Trophoblast cell (in vitro differentiated cells and primary cell): Measurements from ENCODE around the gene AIMP1.
"Not testable (repeated sequence)": the region's sequence is repeated elsewhere in the genome, so short reads cannot be mapped to it uniquely, and the experiment has no call there.

Source experiments
- DNase-seq, 2 donors: peaks; one replicate each; pipeline ENCODE4 v3.0.0-alpha.2; 2016
- H2AFZ ChIP-seq: 2 replicates; pipeline ENCODE4 v1.6.1; 2013; ENCODE audit warnings: low read length, moderate library complexity, mild to moderate bottlenecking; ENCODE audit not compliant: insufficient read depth, poor library complexity
- H2AK5ac ChIP-seq: 2 replicates; pipeline ENCODE4 v1.6.1; 2013; ENCODE audit warnings: mild to moderate bottlenecking, low read length
- H2BK120ac ChIP-seq: 2 replicates; pipeline ENCODE4 v1.6.1; 2013; ENCODE audit warnings: low read length, mild to moderate bottlenecking, moderate library complexity; ENCODE audit not compliant: insufficient read depth, poor library complexity
- H2BK12ac ChIP-seq: 2 replicates; pipeline ENCODE4 v1.6.1; 2013; ENCODE audit warnings: mild to moderate bottlenecking, low read length, moderate library complexity
- H2BK5ac ChIP-seq: 2 replicates; pipeline ENCODE4 v1.6.1; 2013; ENCODE audit warnings: low read length, low read depth, moderate library complexity, mild to moderate bottlenecking; ENCODE audit not compliant: poor library complexity
- H3K14ac ChIP-seq: 2 replicates; pipeline ENCODE4 v1.6.1; 2013; ENCODE audit warnings: mild to moderate bottlenecking, low read length
- H3K18ac ChIP-seq: 2 replicates; pipeline ENCODE4 v1.6.1; 2013; ENCODE audit warnings: mild to moderate bottlenecking, low read length
- H3K23ac ChIP-seq: 2 replicates; pipeline ENCODE4 v1.6.1; 2013; ENCODE audit warnings: low read length
- H3K27ac ChIP-seq: 2 replicates; pipeline ENCODE4 v1.5.1; 2013; ENCODE audit warnings: low read depth, mild to moderate bottlenecking, inconsistent platforms, low read length, moderate library complexity
- H3K27me3 ChIP-seq: 2 replicates; pipeline ENCODE4 v1.6.1; 2013; ENCODE audit warnings: inconsistent platforms, mild to moderate bottlenecking, low read length, moderate library complexity; ENCODE audit not compliant: insufficient read depth
- H3K36me3 ChIP-seq, 2 experiments: 1 replicate in 1 of 2; 2 replicates in 1 of 2; pipeline ENCODE4 v1.6.1; 2013; ENCODE audit warnings: low read length in 2 of 2, mild to moderate bottlenecking in 2 of 2, moderate library complexity in 1 of 2; ENCODE audit not compliant: insufficient read depth in 2 of 2, control insufficient read depth in 1 of 2
- H3K4ac ChIP-seq: 2 replicates; pipeline ENCODE4 v1.6.1; 2013; ENCODE audit warnings: low read depth, mild to moderate bottlenecking, low read length, moderate library complexity
- H3K4me1 ChIP-seq, 2 experiments: 1 replicate in 1 of 2; 2 replicates in 1 of 2; pipeline ENCODE4 v1.6.1; 2013; ENCODE audit warnings: low read length in 2 of 2, mild to moderate bottlenecking in 2 of 2, moderate library complexity in 1 of 2; ENCODE audit not compliant: insufficient read depth in 2 of 2, control insufficient read depth in 1 of 2
- H3K4me2 ChIP-seq: 2 replicates; pipeline ENCODE4 v1.6.1; 2013; ENCODE audit warnings: inconsistent platforms, mild to moderate bottlenecking, low read length, moderate library complexity
- H3K4me3 ChIP-seq: 2 replicates; pipeline ENCODE4 v1.5.1; 2013; ENCODE audit warnings: mild to moderate bottlenecking, low read depth, low read length, inconsistent platforms
- H3K79me1 ChIP-seq: one replicate; pipeline ENCODE4 v1.6.1; 2013; ENCODE audit warnings: low read length
- H3K79me2 ChIP-seq: 2 replicates; pipeline ENCODE4 v1.6.1; 2013; ENCODE audit warnings: low read length, mild to moderate bottlenecking; ENCODE audit not compliant: control insufficient read depth, insufficient read depth, poor library complexity
- H3K9ac ChIP-seq: 2 replicates; pipeline ENCODE4 v1.6.1; 2013; ENCODE audit warnings: mild to moderate bottlenecking, low read length
- H3K9me3 ChIP-seq: 2 replicates; pipeline ENCODE4 v1.6.1; 2013; ENCODE audit warnings: low read depth, mild to moderate bottlenecking, control low read depth, inconsistent platforms, low read length; ENCODE audit not compliant: insufficient read depth
- H4K12ac ChIP-seq: 2 replicates; pipeline ENCODE4 v1.6.1; 2013; ENCODE audit warnings: low read depth, mild to moderate bottlenecking, low read length, moderate library complexity
- H4K8ac ChIP-seq: 2 replicates; pipeline ENCODE4 v1.6.1; 2013; ENCODE audit warnings: low read depth, mild to moderate bottlenecking, low read length, moderate library complexity
- H4K91ac ChIP-seq: one replicate; pipeline ENCODE4 v1.6.1; 2013; ENCODE audit warnings: low read depth, mild to moderate bottlenecking, low read length, moderate library complexity
- WGBS: extraction: QIAGEN DNeasy Blood & Tissue Kit; methylation state at CpG from one replicate; pipeline ENCODE4 v1.1.7; 2013; ENCODE audit warnings: missing lambda C conversion rate; ENCODE audit not compliant: insufficient read length, insufficient coverage; ENCODE audit errors: extremely low coverage; 5-methylcytosine and 5-hydroxymethylcytosine counted together

The AIMP1 gene

DNA sequence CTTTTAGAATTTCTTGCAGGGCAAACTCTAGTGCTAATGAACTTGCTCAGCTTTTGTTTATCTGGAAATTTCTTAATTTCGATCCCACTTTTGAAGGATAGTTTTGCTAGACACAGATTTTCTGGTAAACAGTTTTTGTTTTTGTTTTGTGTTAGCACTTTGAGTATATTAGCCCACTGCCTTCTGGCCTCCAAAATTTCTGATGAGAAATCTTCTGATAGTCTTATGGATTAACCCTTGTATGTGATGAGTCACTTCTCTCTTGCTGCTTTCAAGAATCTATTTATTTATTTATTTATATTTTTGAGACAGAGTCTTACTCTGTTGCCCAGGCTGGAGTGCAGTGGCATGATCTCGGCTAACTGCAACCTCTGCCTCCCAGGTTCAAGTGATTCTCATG lies 79.2 kb downstream of the AIMP1 start:
- Histone ChIP-seq H2BK5ac (no peak overlapping the region), H3K27me3 (no peaks in the 10 kb centered on the region), H4K8ac (no peak overlapping the region), H4K12ac (no peak overlapping the region), H2BK12ac (no peak overlapping the region), H3K14ac (no peak overlapping the region), H3K4ac (no peak overlapping the region), H3K79me2 (no peaks in the 10 kb centered on the region), H3K4me3 (no peak overlapping the region), H2AFZ (no peak overlapping the region), H3K4me1 (no peaks in the 10 kb centered on the region), H3K9ac (no peak overlapping the region), H3K4me2 (no peak overlapping the region), H3K9me3 (no peaks in the 10 kb centered on the region), H3K36me3 (no peaks in the 10 kb centered on the region), H3K18ac (no peak overlapping the region), H3K23ac (no peak overlapping the region), H3K79me1 (no peaks in the 10 kb centered on the region), H3K27ac (no peak overlapping the region), H2BK120ac (no peak overlapping the region), H4K91ac (no peak overlapping the region), H2AK5ac (no peak overlapping the region)
- no CpG with 5 or more reads among the region's 2 CpGs for WGBS
- DNase-seq: no peak

DNA sequence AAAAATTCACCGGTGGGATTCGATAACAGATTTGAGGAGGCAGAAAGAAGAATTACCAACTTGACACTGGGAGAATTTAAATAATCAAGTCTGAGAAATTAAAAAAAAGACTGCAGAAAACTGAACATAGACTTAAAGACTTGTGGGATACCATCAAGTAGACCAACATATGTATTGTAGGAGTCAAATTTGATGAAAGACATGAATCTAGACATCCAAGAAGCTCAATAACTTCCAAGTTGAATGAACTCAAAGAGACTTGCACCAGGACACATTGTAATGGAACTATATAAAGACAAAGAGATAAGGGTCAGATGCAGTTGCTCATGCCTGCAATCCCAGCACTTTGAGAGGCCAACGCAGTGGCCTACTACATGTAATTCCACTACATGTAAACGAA lies 82.5 kb downstream of the AIMP1 start:
- not testable (repeated sequence) for H2BK5ac ChIP-seq, H2AFZ ChIP-seq, H2BK120ac ChIP-seq, H2BK12ac ChIP-seq, H3K4me2 ChIP-seq, H4K91ac ChIP-seq, H3K79me2 ChIP-seq, H3K18ac ChIP-seq, H3K14ac ChIP-seq, H3K36me3 ChIP-seq, H3K9ac ChIP-seq, H3K27ac ChIP-seq, DNase-seq, H4K8ac ChIP-seq, H3K9me3 ChIP-seq, H3K27me3 ChIP-seq, H3K4ac ChIP-seq, H3K4me1 ChIP-seq, H2AK5ac ChIP-seq, H4K12ac ChIP-seq, H3K4me3 ChIP-seq, H3K79me1 ChIP-seq, H3K23ac ChIP-seq
- WGBS: no CpG with 5 or more reads among the region's 4 CpGs
